ENCODE results near the gene KANTR. TPM values are rescaled to one million over a fixed set of nuclear protein-coding genes. Genes with fewer than 3 reads are reported as not detected.

KANTR gene
- polyA plus RNA-seq, 3 donors: 0.32 to 4.3 (median 0.44) TPM

- Mint-ChIP-seq H3K4me1 (no peaks in the 10 kb centered on the region), H3K27ac (no peak overlapping the region), H3K27me3 (ENCODE audit: low read depth in 3 of 3) (no peaks in the 10 kb centered on the region), H3K4me3 (no peak overlapping the region), H3K36me3 (no peaks in the 10 kb centered on the region), H3K9me3 (no peaks in the 10 kb centered on the region)
- no peak overlapping the region for H3K27ac ChIP-seq (ENCODE audit: low read depth in 1 of 2, low read length in 2 of 2)
- no peak overlapping the region for H3K4me2 ChIP-seq (replicated peaks; ENCODE audit: extremely low read depth, low read length, poor library complexity, severe bottlenecking)
- H3K9ac ChIP-seq (ENCODE audit: insufficient read depth, low read length, poor library complexity, severe bottlenecking): no peak overlapping the region
- H3K36me3 ChIP-seq (replicated peaks in 1 of 2; ENCODE audit: control insufficient read depth in 1 of 2, insufficient read depth in 2 of 2, low read length in 2 of 2): no peaks in the 10 kb centered on the region
- intact Hi-C loops (cut with micrococcal nuclease): no loop called here
- H3K79me2 ChIP-seq (ENCODE audit: insufficient read depth, low read length): no peaks in the 10 kb centered on the region
- no peaks in the 10 kb centered on the region for H3K27me3 ChIP-seq (ENCODE audit: control insufficient read depth in 2 of 2, insufficient read depth in 2 of 2, low read length in 2 of 2)
- no peaks in the 10 kb centered on the region for H4K20me1 ChIP-seq (ENCODE audit: insufficient read depth, low read length)
- no peak for TF ChIP-seq CTCF (IDR thresholded peaks at IDR 0.05)
- H3K4me3 ChIP-seq (replicated peaks in 1 of 3; ENCODE audit: low read depth in 2 of 3, low read length in 3 of 3): no peak overlapping the region
- whole genome bisulfite sequencing (ENCODE audit: insufficient coverage): 96% methylated on average over 6 of the region's 6 CpGs
- H3K9me3 ChIP-seq (replicated peaks in 1 of 2; ENCODE audit: control insufficient read depth in 1 of 2, insufficient read depth in 1 of 2, low read length in 2 of 2): no peaks in the 10 kb centered on the region
- no peaks in the 10 kb centered on the region for H3K4me1 ChIP-seq (ENCODE audit: control insufficient read depth in 1 of 2, insufficient read depth in 2 of 2, low read length in 2 of 2)
- no peak overlapping the region for H2AFZ ChIP-seq (ENCODE audit: insufficient read depth, low read depth, low read length, poor library complexity, severe bottlenecking)
- DNase-seq: no peak
These were observed 38.6 kb upstream of the KANTR start for GRCh38 chrX:53055244-53055849.

- no peak for DNase-seq
- H3K4me1 Mint-ChIP-seq: no peaks in the 10 kb centered on the region
These were observed 37.6 kb upstream of the KANTR start for GRCh38 chrX:53056292-53056691.

More at GRCh38 chrX:53056292-53056691, 37.6 kb upstream of the KANTR start:
- no peak for TF ChIP-seq CTCF (IDR thresholded peaks at IDR 0.05)
- no peaks in the 10 kb centered on the region for H3K27me3 ChIP-seq (ENCODE audit: control insufficient read depth in 2 of 2, insufficient read depth in 2 of 2, low read length in 2 of 2)
- no peak overlapping the region for H3K4me3 ChIP-seq (replicated peaks in 1 of 3; ENCODE audit: low read depth in 2 of 3, low read length in 3 of 3)
- no peaks in the 10 kb centered on the region for H3K79me2 ChIP-seq (ENCODE audit: insufficient read depth, low read length)
- intact Hi-C loops (cut with micrococcal nuclease): no loop called here
- H3K27me3 Mint-ChIP-seq (ENCODE audit: low read depth in 3 of 3): peaks cover 0 to 2% (median 0%) of the 10 kb centered on the region in 3 donors
- H4K20me1 ChIP-seq (ENCODE audit: insufficient read depth, low read length): no peaks in the 10 kb centered on the region
- no peaks in the 10 kb centered on the region for H3K9me3 ChIP-seq (replicated peaks in 1 of 2; ENCODE audit: control insufficient read depth in 1 of 2, insufficient read depth in 1 of 2, low read length in 2 of 2)
- H3K36me3 Mint-ChIP-seq: no peaks in the 10 kb centered on the region
- no peak overlapping the region for H3K27ac Mint-ChIP-seq
- no peak overlapping the region for H3K4me3 Mint-ChIP-seq
- no peak overlapping the region for H3K9ac ChIP-seq (ENCODE audit: insufficient read depth, low read length, poor library complexity, severe bottlenecking)
- WGBS (ENCODE audit: insufficient coverage): 91% methylated on average over 5 of the region's 5 CpGs
- no peak overlapping the region for H3K27ac ChIP-seq (ENCODE audit: low read depth in 1 of 2, low read length in 2 of 2)
- no peak overlapping the region for H3K4me2 ChIP-seq (replicated peaks; ENCODE audit: extremely low read depth, low read length, poor library complexity, severe bottlenecking)
- no peaks in the 10 kb centered on the region for H3K9me3 Mint-ChIP-seq
- no peaks in the 10 kb centered on the region for H3K36me3 ChIP-seq (replicated peaks in 1 of 2; ENCODE audit: control insufficient read depth in 1 of 2, insufficient read depth in 2 of 2, low read length in 2 of 2)
- H2AFZ ChIP-seq (ENCODE audit: insufficient read depth, low read depth, low read length, poor library complexity, severe bottlenecking): no peak overlapping the region
- H3K4me1 ChIP-seq (ENCODE audit: control insufficient read depth in 1 of 2, insufficient read depth in 2 of 2, low read length in 2 of 2): no peaks in the 10 kb centered on the region
